Pancreas (tissue), 10 donors: Measurements from ENCODE around the gene CCM2. TPM values are rescaled to one million over a fixed set of nuclear protein-coding genes. Genes with fewer than 3 reads are reported as not detected.

Experiments used
- ATAC-seq, 4 donors: fragments of 200-7000 bp; cut with Tn5 transposase; one replicate each; pipeline versions ENCODE4 v1.8.0 to v1.9.1; 2020; ENCODE audit warnings: mild to moderate bottlenecking in 4 of 4, moderate library complexity in 4 of 4
- DNase-seq, 6 donors: peaks; one replicate each; pipeline ENCODE4 v3.0.0-alpha.2; 2020
- FAIRE-seq: peaks from 2 replicates; lab custom pipeline; 2012; peaks lifted over from hg19 to GRCh38; lab: Jason Lieb, UNC
- H3K27ac ChIP-seq, 4 donors: fragments of 200-600 bp; sonication (generic); 1 replicate in 3 of 4; 2 replicates in 1 of 4; pipeline versions ENCODE4 v1.5.0 to v1.8.0; 2020
- H3K27me3 ChIP-seq, 4 donors: fragments of 200-600 bp; one replicate each; pipeline ENCODE4 v1.8.0; 2021
- H3K36me3 ChIP-seq, 3 donors: fragments of 200-600 bp; sonication (generic) in 1 of 3; one replicate each; pipeline versions ENCODE4 v1.5.0 to v1.8.0; 2020 to 2021
- H3K4me1 ChIP-seq, 3 donors: fragments of 200-600 bp; one replicate each; pipeline ENCODE4 v1.8.0; 2021
- H3K4me3 ChIP-seq, 4 donors: fragments of 200-600 bp; sonication (generic) in 2 of 4; one replicate each; pipeline versions ENCODE4 v1.5.0 to v1.8.0; 2020 to 2021
- H3K9me3 ChIP-seq, 4 donors: fragments of 200-600 bp; one replicate each; pipeline ENCODE4 v1.8.0; 2021
- CTCF ChIP-seq, 4 donors: fragments of 200-600 bp; sonication (generic) in 3 of 4; IDR thresholded peaks; one replicate each; pipeline versions ENCODE4 v1.5.0 to v1.8.0; 2021; ENCODE audit warnings: antibody characterized with exemption in 4 of 4
- WGBS, 2 donors: extraction: QIAGEN DNeasy Blood & Tissue Kit; methylation state at CpG; one replicate each; pipeline ENCODE4 v1.1.7; 2013; 5-methylcytosine and 5-hydroxymethylcytosine counted together
- intact Hi-C, 3 donors: fragments of 100-400 bp; cut with DNase I; formaldehyde crosslinking; loops; one replicate each; pipeline versions ENCODE4 v1.11.1 to v1.14.2; 2022
- polyA plus RNA-seq, 2 donors: library from polyadenylated mRNA; stranded (reverse); fragments of 200-250 nt; gene quantifications; one replicate each; pipeline ENCODE4 v1.2.3, GENCODE V29; 2013
- total RNA-seq, 6 donors: library from RNA; stranded (reverse); fragmentation: NEBNext Ultra II Directional in 4 of 6; extraction: Animal tissue kit (Norgen Biotek cat#: 25700) in 4 of 6; gene quantifications; one replicate each; pipeline versions ENCODE4 v1.2.1 to v1.2.4, GENCODE V29; 2021 to 2023
- donor health status: healthy with polysubstance abuse.
- donor health status: DM: no; HTN: no; CAD: no; lungs with moderate emphysema.
- donor health status: DM: no; HTN: no; CAD: no.
- donor health status: control.
- donor health status: control.
- donor health status: Bipolar disorder and iron deficiency.
- donor health status: DM: yes; HTN: yes; CAD: no.
- donor health status: DM: no; HTN: no; CAD: no.
- donor health status: DM: no; HTN: no; CAD: no.
- donor health status: DM: yes; HTN: yes; CAD: no.

Gene CCM2
- total and polyA plus RNA-seq, 8 donors: 13.4 to 33.7 (median 16.5) TPM

- TF ChIP-seq CTCF (IDR thresholded peaks at IDR 0.05): no peak
- Histone ChIP-seq H3K27ac (no peak overlapping the region), H3K4me3 (no peak overlapping the region), H3K27me3 (no peaks in the 10 kb centered on the region), H3K36me3 (peaks cover 0 to 26% (median 5%) of the 10 kb centered on the region in 3 donors), H3K9me3 (no peaks in the 10 kb centered on the region), H3K4me1 (no peaks in the 10 kb centered on the region)
- 93 to 95% methylated on average over 35 of the region's 35 CpGs for WGBS, 2 donors
- DNase-seq (peak in 1 of 6 donors; percentile 41), FAIRE-seq (no peak), ATAC-seq (no peak)
- intact Hi-C loops: no loop called here
Observed at GRCh38 chr7:45075871-45076796, 76.1 kb downstream of the CCM2 start.

GRCh38 chr7:45076946-45077345, 76.9 kb downstream of the CCM2 start:
- intact Hi-C loops: no loop called here
- peaks cover 0 to 20% (median 5%) of the 10 kb centered on the region in 3 donors for H3K36me3 ChIP-seq

GRCh38 chr7:45077579-45077978, 77.6 kb downstream of the CCM2 start:
- FAIRE-seq (no peak), ATAC-seq (no peak), DNase-seq (peak in 1 of 6 donors; percentile 16)
- intact Hi-C loops: no loop called here
- H3K9me3 ChIP-seq: no peaks in the 10 kb centered on the region
- H3K4me3 ChIP-seq: no peak overlapping the region
- no peaks in the 10 kb centered on the region for H3K4me1 ChIP-seq
- WGBS, 2 donors: 82 to 95% methylated on average over 9 of the region's 9 CpGs
- TF ChIP-seq CTCF (IDR thresholded peaks at IDR 0.05): no peak
- H3K36me3 ChIP-seq: peaks cover 0 to 20% (median 5%) of the 10 kb centered on the region in 3 donors
- no peak overlapping the region for H3K27ac ChIP-seq
- H3K27me3 ChIP-seq: no peaks in the 10 kb centered on the region

More at GRCh38 chr7:45076946-45077345, 76.9 kb downstream of the CCM2 start:
- H3K27ac ChIP-seq: no peak overlapping the region
- no peak overlapping the region for H3K4me3 ChIP-seq
- ATAC-seq (no peak), FAIRE-seq (no peak), DNase-seq (no peak)
- no peaks in the 10 kb centered on the region for H3K9me3 ChIP-seq
- H3K4me1 ChIP-seq: no peaks in the 10 kb centered on the region
- WGBS, 2 donors: 92 to 94% methylated on average over 5 of the region's 5 CpGs
- TF ChIP-seq CTCF (IDR thresholded peaks at IDR 0.05): no peak
- no peaks in the 10 kb centered on the region for H3K27me3 ChIP-seq

GRCh38 chr7:45078125-45078681, 78.2 kb downstream of the CCM2 start:
- H3K36me3 ChIP-seq: peaks cover 0 to 20% (median 5%) of the 10 kb centered on the region in 3 donors
- no peaks in the 10 kb centered on the region for H3K9me3 ChIP-seq
- DNase-seq (peak in 1 of 6 donors; percentile 25), FAIRE-seq (no peak), ATAC-seq (no peak)
- intact Hi-C loops: no loop called here
- H3K4me1 ChIP-seq: no peaks in the 10 kb centered on the region
- H3K27ac ChIP-seq: no peak overlapping the region
- TF ChIP-seq CTCF (IDR thresholded peaks at IDR 0.05): no peak
- H3K4me3 ChIP-seq: no peak overlapping the region
- 55 to 68% methylated on average over 8 of the region's 8 CpGs for WGBS, 2 donors
- no peaks in the 10 kb centered on the region for H3K27me3 ChIP-seq
